Neuronal stem cell (in vitro differentiated cells): Measurements from ENCODE around the gene SNX30.

Experiments
- DNase-seq: peaks from one replicate; pipeline ENCODE4 v3.0.0-alpha.2; 2013; ENCODE audit warnings: low spot score
- H2AFZ ChIP-seq: one replicate; pipeline ENCODE4 v1.6.1; 2013; ENCODE audit warnings: mild to moderate bottlenecking, low read length, inconsistent platforms
- H2AK5ac ChIP-seq: 2 replicates; pipeline ENCODE4 v1.6.1; 2013; ENCODE audit warnings: low read depth, mild to moderate bottlenecking, inconsistent platforms, low read length, moderate library complexity, mixed read lengths
- H2BK120ac ChIP-seq: 2 replicates; pipeline ENCODE4 v1.6.1; 2013; ENCODE audit warnings: low read depth, mild to moderate bottlenecking, inconsistent platforms, low read length, moderate library complexity, mixed read lengths
- H2BK12ac ChIP-seq: one replicate; pipeline ENCODE4 v1.6.1; 2013; ENCODE audit warnings: low read length, inconsistent platforms
- H2BK15ac ChIP-seq: 2 replicates; pipeline ENCODE4 v1.6.1; 2013; ENCODE audit warnings: mild to moderate bottlenecking, low read length, inconsistent platforms, mixed read lengths
- H2BK5ac ChIP-seq: one replicate; pipeline ENCODE4 v1.6.1; 2013; ENCODE audit warnings: inconsistent platforms, mild to moderate bottlenecking, low read length, moderate library complexity
- H3K14ac ChIP-seq: one replicate; pipeline ENCODE4 v1.6.1; 2013; ENCODE audit warnings: low read length, inconsistent platforms
- H3K18ac ChIP-seq: 2 replicates; pipeline ENCODE4 v1.6.1; 2013; ENCODE audit warnings: low read length, inconsistent platforms
- H3K23ac ChIP-seq: 2 replicates; pipeline ENCODE4 v1.6.1; 2013; ENCODE audit warnings: low read depth, mild to moderate bottlenecking, mixed read lengths, low read length, inconsistent platforms; ENCODE audit not compliant: poor library complexity
- H3K27ac ChIP-seq: replicated peaks from 3 replicates; pipeline ENCODE4 v1.5.1; 2013; ENCODE audit warnings: low read length, inconsistent platforms
- H3K27me3 ChIP-seq, 3 experiments: 2 replicates each; pipeline ENCODE4 v1.6.1; 2013; ENCODE audit warnings: low read length in 3 of 3, mild to moderate bottlenecking in 2 of 3, inconsistent platforms in 1 of 3, low read depth in 1 of 3, mixed read lengths in 1 of 3, moderate library complexity in 1 of 3; ENCODE audit not compliant: control insufficient read depth in 3 of 3, insufficient read depth in 3 of 3
- H3K36me3 ChIP-seq, 2 donors: replicated peaks in 1 of 2; 2 replicates each; pipeline ENCODE4 v1.6.1; 2013; ENCODE audit warnings: low read length in 2 of 2; ENCODE audit not compliant: control insufficient read depth in 2 of 2, insufficient read depth in 2 of 2
- H3K4ac ChIP-seq: 2 replicates; pipeline ENCODE4 v1.6.1; 2013; ENCODE audit warnings: inconsistent platforms, mild to moderate bottlenecking, low read length, moderate library complexity
- H3K4me1 ChIP-seq, 2 donors: 1 replicate in 1 of 2; 2 replicates in 1 of 2; pipeline ENCODE4 v1.6.1; 2013; ENCODE audit warnings: low read length in 2 of 2, low read depth in 1 of 2; ENCODE audit not compliant: control insufficient read depth in 2 of 2, insufficient read depth in 1 of 2
- H3K4me2 ChIP-seq: one replicate; pipeline ENCODE4 v1.6.1; 2013; ENCODE audit warnings: mild to moderate bottlenecking, low read length, inconsistent platforms; ENCODE audit not compliant: insufficient read depth, poor library complexity, severe bottlenecking
- H3K4me3 ChIP-seq, 2 donors: 2 replicates each; pipeline ENCODE4 v1.5.1; 2013; ENCODE audit warnings: low read length in 2 of 2, mild to moderate bottlenecking in 2 of 2, inconsistent platforms in 1 of 2, moderate library complexity in 1 of 2
- H3K79me1 ChIP-seq: one replicate; pipeline ENCODE4 v1.6.1; 2013; ENCODE audit warnings: low read depth, mild to moderate bottlenecking, inconsistent platforms, low read length, moderate library complexity
- H3K9ac ChIP-seq: one replicate; pipeline ENCODE4 v1.6.1; 2013; ENCODE audit warnings: mild to moderate bottlenecking, low read depth, low read length, inconsistent platforms; ENCODE audit not compliant: poor library complexity
- H3K9me3 ChIP-seq, 2 donors: replicated peaks in 1 of 2; 2 replicates each; pipeline versions ENCODE3 to v1.6.1; 2013; ENCODE audit warnings: low read length in 2 of 2, mild to moderate bottlenecking in 2 of 2, inconsistent platforms in 1 of 2, low read depth in 1 of 2, mixed read lengths in 1 of 2, moderate library complexity in 1 of 2; ENCODE audit not compliant: control insufficient read depth in 2 of 2, insufficient read depth in 1 of 2
- H4K8ac ChIP-seq: one replicate; pipeline ENCODE4 v1.6.1; 2013; ENCODE audit warnings: low read depth, mild to moderate bottlenecking, inconsistent platforms, low read length, moderate library complexity
- H4K91ac ChIP-seq: one replicate; pipeline ENCODE4 v1.6.1; 2013; ENCODE audit warnings: low read length, low read depth, mild to moderate bottlenecking, inconsistent platforms; ENCODE audit not compliant: poor library complexity
- WGBS, 2 donors: extraction: QIAGEN DNeasy Blood & Tissue Kit; methylation state at CpG; one replicate each; pipeline ENCODE4 v1.1.7; 2013; ENCODE audit warnings: missing lambda C conversion rate in 2 of 2, mixed read lengths in 1 of 2; ENCODE audit not compliant: insufficient read length in 2 of 2, insufficient replicate concordance in 1 of 2; ENCODE audit errors: extremely low coverage in 2 of 2; 5-methylcytosine and 5-hydroxymethylcytosine counted together

The SNX30 gene

DNA sequence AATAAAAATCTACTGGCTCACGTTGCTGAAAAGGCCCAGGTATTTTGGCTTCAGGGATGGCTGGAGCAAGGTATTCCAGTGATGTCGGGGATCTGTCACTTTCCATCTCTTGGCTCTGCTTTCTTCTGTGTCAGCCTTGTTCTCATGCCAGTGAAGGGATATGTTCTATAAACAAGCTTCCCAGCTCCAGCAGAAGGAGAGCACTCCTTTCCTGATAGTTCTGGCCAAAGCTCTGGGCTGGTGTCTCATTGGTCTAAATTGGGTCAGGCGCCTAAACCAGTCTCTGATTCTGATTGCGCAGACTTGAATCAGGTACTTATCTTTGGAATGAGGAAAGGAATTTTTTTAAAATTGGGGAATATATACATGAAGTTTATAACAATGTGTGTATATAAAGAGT lies 5.1 kb downstream of the SNX30 start:
- Histone ChIP-seq H3K4ac (no peak overlapping the region), H3K4me2 (no peak overlapping the region), H3K36me3 (no peaks in the 10 kb centered on the region), H3K27ac (no peak overlapping the region), H3K4me1 (peaks cover 0 to 5% of the 10 kb centered on the region in 2 donors), H3K14ac (no peak overlapping the region), H3K27me3 (no peaks in the 10 kb centered on the region), H2BK120ac (no peak overlapping the region), H3K9ac (no peak overlapping the region), H4K91ac (no peak overlapping the region), H4K8ac (no peak overlapping the region), H3K9me3 (no peaks in the 10 kb centered on the region), H2BK15ac (no peak overlapping the region), H3K23ac (no peak overlapping the region), H2BK12ac (no peak overlapping the region), H2AFZ (no peak overlapping the region), H2AK5ac (no peak overlapping the region), H3K18ac (no peak overlapping the region), H2BK5ac (no peak overlapping the region), H3K79me1 (peaks cover 2% of the 10 kb centered on the region), H3K4me3 (no peak overlapping the region)
- DNase-seq: no peak
- no CpG with 5 or more reads among the region's 4 CpGs for WGBS, 2 donors

- DNase-seq: no peak
- no peaks in the 10 kb centered on the region for H3K27me3 ChIP-seq
- no peak overlapping the region for H2BK12ac ChIP-seq
- H3K79me1 ChIP-seq: peaks cover 2% of the 10 kb centered on the region
- no CpG with 5 or more reads among the region's 7 CpGs for WGBS, 2 donors
- H3K23ac ChIP-seq: no peak overlapping the region
- no peak overlapping the region for H2BK15ac ChIP-seq
- H3K4me1 ChIP-seq: peaks cover 0 to 2% of the 10 kb centered on the region in 2 donors
- H3K9ac ChIP-seq: no peak overlapping the region
- no peak overlapping the region for H3K18ac ChIP-seq
- no peak overlapping the region for H2AK5ac ChIP-seq
- no peak overlapping the region for H3K14ac ChIP-seq
- H3K9me3 ChIP-seq: no peaks in the 10 kb centered on the region
- H3K4me3 ChIP-seq: no peak overlapping the region
- H3K4me2 ChIP-seq: no peak overlapping the region
- H2BK120ac ChIP-seq: no peak overlapping the region
- no peak overlapping the region for H2AFZ ChIP-seq
- no peak overlapping the region for H4K8ac ChIP-seq
- H2BK5ac ChIP-seq: no peak overlapping the region
- no peaks in the 10 kb centered on the region for H3K36me3 ChIP-seq
- H4K91ac ChIP-seq: no peak overlapping the region
- H3K4ac ChIP-seq: no peak overlapping the region
- H3K27ac ChIP-seq: no peak overlapping the region
Observed at GRCh38 chr9:112757282-112757883, 6.8 kb downstream of the SNX30 start.

DNA sequence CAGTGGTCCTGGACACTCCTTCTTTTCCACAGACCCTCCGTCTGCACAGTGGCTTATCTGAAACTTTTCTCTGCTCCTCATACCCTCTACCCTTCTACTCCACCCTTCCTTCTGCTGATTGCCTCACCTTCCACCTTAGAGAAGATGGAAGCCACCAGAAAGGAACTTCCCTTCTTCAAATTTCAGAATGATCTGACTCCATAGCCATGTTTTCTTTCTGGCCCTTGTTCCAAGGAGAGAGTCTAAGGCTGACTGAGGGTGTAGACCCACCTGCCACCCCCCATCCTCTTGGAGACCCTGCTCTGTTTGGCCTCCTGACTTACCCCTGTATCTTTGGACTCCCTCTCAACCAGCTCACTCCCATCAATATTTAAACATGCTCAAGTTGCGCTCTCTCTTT lies 7.4 kb downstream of the SNX30 start:
- Histone ChIP-seq H3K14ac (no peak overlapping the region), H3K27me3 (no peaks in the 10 kb centered on the region), H2BK5ac (no peak overlapping the region), H2AK5ac (no peak overlapping the region), H3K27ac (no peak overlapping the region), H2AFZ (no peak overlapping the region), H2BK15ac (no peak overlapping the region), H3K23ac (no peak overlapping the region), H2BK120ac (no peak overlapping the region), H3K4me2 (no peak overlapping the region), H3K36me3 (no peaks in the 10 kb centered on the region), H3K79me1 (peaks cover 2% of the 10 kb centered on the region), H2BK12ac (no peak overlapping the region), H3K4me1 (peaks cover 0 to 4% of the 10 kb centered on the region in 2 donors), H3K4me3 (no peak overlapping the region), H3K9me3 (no peaks in the 10 kb centered on the region), H3K4ac (no peak overlapping the region), H4K8ac (no peak overlapping the region), H3K9ac (no peak overlapping the region), H3K18ac (no peak overlapping the region), H4K91ac (no peak overlapping the region)
- WGBS, 2 donors: no CpG with 5 or more reads among the region's 2 CpGs
- no peak for DNase-seq

DNA sequence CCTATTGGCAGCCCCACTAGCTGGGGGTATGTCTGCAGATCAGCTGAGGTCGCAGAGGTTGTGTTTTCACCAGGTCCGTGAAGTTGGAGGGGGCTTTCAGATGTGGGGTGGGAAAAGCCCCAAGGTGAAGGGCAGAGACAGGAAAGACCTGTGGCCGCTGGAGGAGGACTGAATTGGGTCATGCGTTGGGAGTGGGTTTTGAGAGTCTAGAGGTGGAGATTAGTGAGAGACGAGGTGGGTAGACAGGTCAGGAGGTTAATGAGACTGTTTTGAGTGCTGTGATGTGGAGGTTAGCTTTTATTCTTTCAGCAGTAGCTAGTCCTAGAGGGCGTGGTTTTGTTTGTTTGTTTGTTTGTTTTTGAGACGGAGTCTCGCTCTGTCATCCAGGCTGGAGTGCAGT lies 10.3 kb downstream of the SNX30 start:
- H3K23ac ChIP-seq: no peak overlapping the region
- H3K4me2 ChIP-seq: no peak overlapping the region
- no peak overlapping the region for H4K91ac ChIP-seq
- no peak overlapping the region for H2BK15ac ChIP-seq
- no peaks in the 10 kb centered on the region for H3K27me3 ChIP-seq
- H3K4me3 ChIP-seq: no peak overlapping the region
- peaks cover 2% of the 10 kb centered on the region for H3K79me1 ChIP-seq
- H4K8ac ChIP-seq: no peak overlapping the region
- H3K36me3 ChIP-seq: no peaks in the 10 kb centered on the region
- H3K14ac ChIP-seq: no peak overlapping the region
- peaks cover 0 to 6% of the 10 kb centered on the region in 2 donors for H3K4me1 ChIP-seq
- no peak overlapping the region for H3K27ac ChIP-seq
- H3K18ac ChIP-seq: no peak overlapping the region
- H2BK5ac ChIP-seq: no peak overlapping the region
- no peaks in the 10 kb centered on the region for H3K9me3 ChIP-seq
- no peak overlapping the region for H3K9ac ChIP-seq
- no peak overlapping the region for H2AK5ac ChIP-seq
- H2BK120ac ChIP-seq: no peak overlapping the region
- no peak overlapping the region for H2BK12ac ChIP-seq
- WGBS, 2 donors: 100% methylated on average over 1 of the region's 8 CpGs; no CpG with 5 or more reads in 1 of the 2 donors
- no peak for DNase-seq
- no peak overlapping the region for H3K4ac ChIP-seq
- no peak overlapping the region for H2AFZ ChIP-seq
